Thyroid gland (tissue), 4 donors: ENCODE results near the gene ADCY4.

Experiments used
- CTCF ChIP-seq, 6 experiments: fragments of 200-600 bp in 3 of 6; fragments of 450-650 bp in 3 of 6; sonication (generic) in 3 of 6; IDR thresholded peaks; one replicate each; pipeline ENCODE4 v1.5.1; 2016 to 2019; ENCODE audit warnings: antibody characterized with exemption in 6 of 6, mild to moderate bottlenecking in 2 of 6, inconsistent platforms in 1 of 6, moderate library complexity in 1 of 6
- POLR2A ChIP-seq, 2 donors: fragments of 450-650 bp; IDR thresholded peaks; one replicate each; pipeline ENCODE4 v1.6.1; 2017; ENCODE audit warnings: antibody characterized with exemption in 2 of 2, mild to moderate bottlenecking in 2 of 2, moderate library complexity in 1 of 2

DNA sequence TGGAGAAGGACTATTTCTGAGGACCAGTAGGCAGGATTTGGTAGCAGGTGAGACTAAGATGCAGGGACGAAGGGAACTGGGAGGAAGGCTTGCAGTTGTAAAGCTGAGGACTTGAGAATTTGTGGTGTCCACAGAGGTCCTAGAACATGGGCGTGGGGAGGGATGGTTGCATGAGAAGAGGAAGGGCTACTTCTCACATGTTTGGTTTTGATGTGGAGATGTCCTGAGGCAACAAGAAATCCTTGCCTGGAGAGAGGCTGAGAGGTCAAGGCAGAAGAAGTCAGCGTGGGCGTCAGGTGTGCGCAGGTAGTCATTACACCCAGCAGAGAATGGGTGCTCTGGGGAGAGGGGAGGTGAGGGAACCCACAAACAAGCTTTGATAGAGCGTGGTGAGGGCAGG lies 57.8 kb downstream of the ADCY4 start:
- TF ChIP-seq CTCF (IDR thresholded peaks at IDR 0.05) (no peak), POLR2A (IDR thresholded peaks at IDR 0.05) (no peak)
